Testis (tissue), 2 donors: ENCODE data around the gene FSTL5.

Source experiments
- CTCF ChIP-seq, 3 experiments: fragments of 450-650 bp in 2 of 3; fragments of 200-600 bp in 1 of 3; sonication (generic) in 1 of 3; IDR thresholded peaks; one replicate each; pipeline ENCODE4 v1.5.1; 2016 to 2019; ENCODE audit warnings: antibody characterized with exemption in 3 of 3, mild to moderate bottlenecking in 2 of 3, moderate library complexity in 1 of 3
- POLR2A ChIP-seq: fragments of 450-650 bp; IDR thresholded peaks from one replicate; pipeline ENCODE4 v1.6.1; 2017; ENCODE audit warnings: antibody characterized with exemption, mild to moderate bottlenecking, moderate library complexity

GRCh38 chr4:162015090-162015489, 148.7 kb downstream of the FSTL5 start:
- TF ChIP-seq POLR2A: no peak
- no peak for TF ChIP-seq CTCF (IDR thresholded peaks at IDR 0.05)
